Measurements from ENCODE around the gene MACF1.
A peak's percentile ranks its signal among the peaks of the same experiment; 100 is the strongest.
"Not testable (repeated sequence)": the region's sequence is repeated elsewhere in the genome, so short reads cannot be mapped to it uniquely, and the experiment has no call there.

Gene MACF1

GRCh38 chr1:39522661-39523567 is 318.4 kb downstream of the MACF1 start:
- no peak for DNase-seq

GRCh38 chr1:39524171-39524570 is 319.7 kb downstream of the MACF1 start:
- no peak for DNase-seq

DNA sequence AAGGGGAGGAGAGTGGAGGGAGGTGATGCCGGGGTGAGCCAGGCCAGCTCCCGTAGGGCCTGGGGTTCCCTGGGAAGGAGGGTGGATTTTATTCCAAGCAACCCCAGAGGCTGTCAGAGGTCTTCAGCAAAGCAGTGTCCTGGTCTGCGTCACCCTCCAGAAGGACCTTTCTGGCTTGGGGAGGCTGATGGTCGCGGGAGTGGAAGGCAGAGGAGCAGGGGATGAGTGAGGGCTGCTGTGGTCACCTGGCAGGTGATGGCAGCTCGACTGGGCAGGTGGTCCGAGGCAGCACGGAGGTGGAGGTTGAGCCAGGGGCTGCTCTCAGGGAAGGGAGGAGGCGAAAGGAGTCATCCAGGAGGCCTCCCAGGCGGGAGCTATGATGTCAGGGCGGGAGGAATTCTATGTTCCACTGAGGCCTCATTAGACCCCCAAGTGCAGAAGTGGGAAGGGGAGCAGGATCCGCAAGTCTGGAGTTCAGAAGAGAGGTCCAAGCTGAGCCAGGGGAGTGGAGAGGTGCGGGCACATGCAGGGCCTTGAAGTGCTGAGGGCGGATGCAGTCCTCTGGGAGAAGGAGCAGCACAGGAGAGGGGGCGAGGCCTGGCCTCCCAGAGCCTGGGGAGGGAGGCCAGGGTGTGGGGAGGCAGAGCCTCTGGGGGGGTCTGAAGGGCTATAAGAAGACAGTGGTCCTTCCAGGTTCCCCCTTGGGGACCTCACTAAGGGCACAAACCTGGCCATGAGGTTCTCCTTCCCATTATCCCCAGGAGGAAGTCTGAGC is 320.3 kb downstream of the MACF1 start:
- no peak for DNase-seq

GRCh38 chr1:39525366-39526165 is 321.1 kb downstream of the MACF1 start:
- peak; percentile 54 to 72 for DNase-seq

DNA sequence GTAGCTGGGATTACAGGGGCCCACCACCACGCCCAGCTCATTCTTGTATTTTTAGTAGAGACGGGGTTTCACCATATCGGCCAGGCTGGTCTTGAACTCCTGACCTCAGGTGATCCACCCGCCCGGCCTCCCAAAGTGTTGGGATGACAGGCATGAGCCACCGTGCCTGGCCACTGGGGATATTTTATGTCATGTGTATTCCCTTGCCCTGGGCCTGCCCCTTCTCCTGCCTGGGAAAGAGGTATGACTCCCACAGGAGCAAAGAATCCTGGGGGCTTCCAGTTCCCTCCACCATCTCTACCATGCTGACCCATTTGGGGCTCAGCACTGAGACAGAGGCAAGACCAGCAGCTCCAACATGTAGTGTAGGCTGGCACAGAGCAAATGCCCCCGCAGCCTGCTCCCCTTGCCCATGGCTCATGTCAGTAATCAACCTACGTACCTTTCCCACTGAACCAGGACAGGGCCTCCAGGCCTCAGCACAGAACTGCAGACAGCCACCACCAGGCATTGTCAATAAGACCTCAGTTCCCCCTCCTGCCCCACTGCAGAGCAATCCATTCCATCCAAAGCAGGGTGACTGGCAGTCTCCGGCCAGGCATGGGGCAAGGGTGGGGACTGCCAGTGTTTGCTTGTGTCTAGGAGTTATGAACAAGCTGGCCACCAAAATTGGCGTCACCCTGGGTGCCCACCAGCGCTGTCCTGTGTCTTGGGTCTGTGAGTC is 322.1 kb downstream of the MACF1 start:
- no peak for DNase-seq

DNA sequence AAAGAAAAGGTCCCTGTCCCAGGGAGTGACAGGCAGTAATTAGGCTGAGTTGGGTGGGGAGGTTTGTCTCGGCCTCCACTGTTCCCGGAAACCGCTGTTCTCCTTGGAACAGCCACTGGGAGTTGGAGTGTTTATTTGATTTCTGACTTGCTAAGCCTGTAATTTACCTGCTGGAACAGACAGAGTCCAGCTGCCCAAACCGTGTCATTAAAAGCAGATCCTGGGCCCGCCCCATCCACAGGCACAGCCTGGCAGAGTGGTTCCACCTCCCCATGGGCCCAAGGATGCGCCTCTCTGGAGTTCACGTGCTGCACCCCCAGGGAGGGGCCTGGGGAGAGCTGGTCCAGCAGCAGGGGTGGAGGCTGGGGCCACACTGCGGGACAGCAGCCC is 322.7 kb downstream of the MACF1 start:
- DNase-seq, result not testable (repeated sequence)

DNA sequence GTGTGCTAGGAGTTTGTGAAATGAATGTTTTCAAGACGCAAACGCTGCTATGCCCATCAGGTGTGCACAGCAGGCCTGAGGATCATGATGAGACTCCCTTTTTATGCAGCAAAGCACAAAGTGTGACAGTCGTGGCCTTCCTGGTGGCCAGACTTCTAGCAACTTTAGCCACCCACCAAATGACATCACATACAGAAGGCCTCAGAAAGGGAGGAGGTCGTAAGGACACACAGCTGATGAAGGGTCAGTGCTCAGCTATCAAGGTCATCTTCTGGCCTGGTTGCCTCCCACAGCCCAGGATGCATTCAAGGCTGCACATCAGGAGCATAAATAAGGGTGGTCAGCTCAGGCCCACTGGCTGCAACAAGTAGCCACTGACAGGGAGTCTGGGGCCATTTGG is 323.6 kb downstream of the MACF1 start:
- DNase-seq, result no peak

DNA sequence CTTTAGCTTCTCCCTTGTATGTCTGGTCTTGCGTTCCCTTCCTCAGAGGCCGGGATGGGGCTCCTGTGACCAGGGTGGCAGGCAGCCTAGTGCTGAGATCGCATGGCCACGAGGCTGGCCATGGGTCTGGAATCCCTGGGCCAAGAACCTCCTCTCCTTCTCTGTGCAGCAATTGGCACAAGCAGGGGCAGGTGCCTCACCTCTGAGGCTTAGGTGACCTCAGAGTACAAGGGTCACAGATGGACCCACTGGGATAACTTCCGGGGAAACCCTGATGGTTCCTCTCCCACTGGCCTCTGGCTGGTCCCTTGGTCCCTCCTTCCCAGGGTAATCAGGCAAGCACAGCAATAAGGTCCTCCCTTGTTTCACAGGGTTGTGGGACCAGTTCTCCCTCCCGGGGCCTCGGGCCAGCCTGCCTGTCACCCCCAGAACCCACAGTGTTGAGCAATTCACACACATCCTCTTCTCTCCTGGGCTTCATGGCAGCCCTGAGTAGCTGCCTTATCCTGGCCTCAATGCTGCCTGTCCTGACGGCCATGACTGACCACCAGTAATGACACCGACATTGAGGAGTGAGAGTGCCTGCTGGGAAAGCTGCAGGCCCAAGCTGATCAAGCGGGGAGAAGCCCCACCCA is 325.5 kb downstream of the MACF1 start:
- DNase-seq, result no peak

DNA sequence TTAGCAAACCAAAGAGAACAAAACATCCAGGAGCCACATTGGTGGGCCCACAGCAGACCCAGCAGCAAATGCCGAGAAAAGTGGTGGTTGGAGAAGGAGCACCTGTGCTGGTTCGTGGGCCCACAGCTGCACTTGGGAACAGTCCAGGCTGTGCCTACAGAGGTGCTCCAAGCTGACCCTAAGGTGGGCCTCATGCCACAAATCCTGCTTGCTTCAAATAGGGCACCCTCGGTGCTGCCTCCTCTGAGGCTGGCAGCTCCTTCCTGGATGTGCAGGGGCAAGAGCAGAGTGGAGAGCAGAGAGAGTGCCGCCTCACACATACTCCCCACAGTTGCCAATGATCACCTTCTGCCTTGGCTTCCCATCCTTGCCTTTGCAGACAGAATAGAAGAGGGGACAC is 327.0 kb downstream of the MACF1 start:
- no peak for DNase-seq

- no peak for DNase-seq
These were observed 328.9 kb downstream of the MACF1 start for GRCh38 chr1:39533442-39533841.
